HUES6 (cell line): Measurements from ENCODE around the gene TNNI3K.

Source experiments
- H3K27ac ChIP-seq: 2 replicates; pipeline ENCODE4 v1.7.0; 2013; ENCODE audit warnings: low read depth, mild to moderate bottlenecking, low read length, inconsistent platforms
- H3K27me3 ChIP-seq: 2 replicates; pipeline ENCODE4 v1.6.1; 2013; ENCODE audit warnings: low read length; ENCODE audit not compliant: control insufficient read depth, insufficient read depth
- H3K36me3 ChIP-seq: 2 replicates; pipeline ENCODE4 v1.6.1; 2013; ENCODE audit warnings: low read length; ENCODE audit not compliant: control insufficient read depth, insufficient read depth
- H3K4me1 ChIP-seq: 2 replicates; pipeline ENCODE4 v1.6.1; 2013; ENCODE audit warnings: low read length; ENCODE audit not compliant: control insufficient read depth, insufficient read depth
- H3K4me3 ChIP-seq: 2 replicates; pipeline ENCODE4 v1.5.1; 2013; ENCODE audit warnings: low read depth, low read length
- H3K9ac ChIP-seq: one replicate; pipeline ENCODE4 v1.6.1; 2013; ENCODE audit warnings: mild to moderate bottlenecking, low read length
- H3K9me3 ChIP-seq: 2 replicates; pipeline ENCODE4 v1.6.1; 2013; ENCODE audit warnings: low read depth, low read length; ENCODE audit not compliant: control insufficient read depth, insufficient read depth

TNNI3K gene

DNA sequence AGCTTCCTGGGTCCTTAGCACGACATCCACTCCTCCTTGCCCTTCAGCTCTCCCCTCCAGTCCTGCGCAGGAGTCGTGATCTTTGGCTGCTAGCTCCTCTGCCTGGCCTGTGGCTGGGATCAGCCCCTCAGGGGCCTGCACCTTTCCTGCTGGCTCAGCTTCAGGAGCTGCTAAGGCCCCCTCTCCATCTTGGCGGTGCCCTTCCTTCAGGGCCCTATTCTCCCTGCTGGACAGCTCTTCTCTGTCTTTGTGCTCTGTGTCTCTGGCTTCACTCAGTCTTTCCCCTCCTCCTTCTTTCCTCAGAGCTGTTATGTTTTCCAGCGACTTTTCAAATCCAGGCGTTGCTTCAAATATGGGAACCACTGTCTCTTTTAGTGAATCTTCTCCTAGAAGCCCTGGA lies 336.7 kb downstream of the TNNI3K start:
- Histone ChIP-seq H3K27me3 (no peaks in the 10 kb centered on the region), H3K4me1 (peaks cover 7% of the 10 kb centered on the region; the same call in 1 of the 2 replicates), H3K4me3 (no peak overlapping the region), H3K9ac (no peak overlapping the region), H3K27ac (no peak overlapping the region), H3K9me3 (no peaks in the 10 kb centered on the region), H3K36me3 (no peaks in the 10 kb centered on the region)

- Histone ChIP-seq H3K27ac (no peak overlapping the region), H3K4me1 (peaks cover 3% of the 10 kb centered on the region; the same call in 1 of the 2 replicates), H3K9ac (no peak overlapping the region), H3K27me3 (no peaks in the 10 kb centered on the region), H3K36me3 (no peaks in the 10 kb centered on the region), H3K9me3 (no peaks in the 10 kb centered on the region), H3K4me3 (no peak overlapping the region)
Observed at GRCh38 chr1:74578101-74578500, 342.9 kb downstream of the TNNI3K start.

GRCh38 chr1:74579425-74579824 lies 344.2 kb downstream of the TNNI3K start:
- no peak overlapping the region for H3K9ac ChIP-seq
- no peaks in the 10 kb centered on the region for H3K27me3 ChIP-seq
- no peak overlapping the region for H3K4me3 ChIP-seq
- peaks cover 3% of the 10 kb centered on the region; the same call in 1 of the 2 replicates for H3K4me1 ChIP-seq
- no peak overlapping the region for H3K27ac ChIP-seq
- H3K36me3 ChIP-seq: no peaks in the 10 kb centered on the region
- no peaks in the 10 kb centered on the region for H3K9me3 ChIP-seq

DNA sequence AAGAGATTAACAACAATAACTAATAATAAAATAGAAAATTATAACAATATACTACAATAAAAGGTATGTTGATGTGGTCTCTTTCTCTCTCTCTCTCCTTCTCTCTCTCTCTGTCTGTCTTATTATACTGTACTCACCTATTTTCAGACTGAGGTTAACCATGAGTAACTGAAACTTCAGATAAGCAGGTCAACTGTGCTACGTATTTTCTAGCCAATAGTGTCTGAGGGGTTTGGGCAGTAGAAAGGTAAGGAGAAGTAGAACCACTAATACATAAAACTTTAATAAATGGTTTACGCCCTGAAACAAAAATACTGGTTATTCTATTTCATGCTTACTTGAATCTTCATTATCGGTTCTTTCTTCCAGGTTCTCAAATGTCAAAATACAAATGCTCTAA lies 348.2 kb downstream of the TNNI3K start:
- H3K9me3 ChIP-seq: no peaks in the 10 kb centered on the region; the same call in 1 of the 2 replicates
- peaks cover 3% of the 10 kb centered on the region; the same call in 1 of the 2 replicates for H3K4me1 ChIP-seq
- H3K4me3 ChIP-seq: no peak overlapping the region
- no peak overlapping the region for H3K9ac ChIP-seq
- H3K27me3 ChIP-seq: no peaks in the 10 kb centered on the region
- H3K36me3 ChIP-seq: no peaks in the 10 kb centered on the region
- no peak overlapping the region for H3K27ac ChIP-seq

DNA sequence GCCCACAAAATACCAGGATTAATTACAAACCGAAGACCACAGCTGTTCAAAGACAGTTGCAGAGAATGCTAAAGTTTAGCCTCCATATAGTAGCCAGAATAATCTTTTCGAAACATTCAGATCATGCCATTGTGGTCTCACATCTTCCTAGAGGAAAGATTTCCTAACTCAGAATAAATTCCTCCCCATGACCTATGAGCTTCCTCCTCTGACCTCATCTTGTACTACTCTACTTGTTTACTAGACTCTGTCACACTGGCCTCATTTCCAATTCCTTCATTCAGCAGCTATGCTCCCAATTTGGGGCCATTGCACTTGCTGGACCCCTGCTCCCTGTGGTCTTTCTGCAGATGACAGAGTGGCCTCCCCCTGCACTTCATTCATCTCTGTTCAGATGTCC lies 349.0 kb downstream of the TNNI3K start:
- H3K27ac ChIP-seq: no peak overlapping the region
- H3K4me1 ChIP-seq: peaks cover 3% of the 10 kb centered on the region; the same call in 1 of the 2 replicates
- no peak overlapping the region for H3K9ac ChIP-seq
- no peaks in the 10 kb centered on the region for H3K27me3 ChIP-seq
- no peaks in the 10 kb centered on the region; the same call in 1 of the 2 replicates for H3K9me3 ChIP-seq
- no peak overlapping the region for H3K4me3 ChIP-seq
- H3K36me3 ChIP-seq: no peaks in the 10 kb centered on the region

DNA sequence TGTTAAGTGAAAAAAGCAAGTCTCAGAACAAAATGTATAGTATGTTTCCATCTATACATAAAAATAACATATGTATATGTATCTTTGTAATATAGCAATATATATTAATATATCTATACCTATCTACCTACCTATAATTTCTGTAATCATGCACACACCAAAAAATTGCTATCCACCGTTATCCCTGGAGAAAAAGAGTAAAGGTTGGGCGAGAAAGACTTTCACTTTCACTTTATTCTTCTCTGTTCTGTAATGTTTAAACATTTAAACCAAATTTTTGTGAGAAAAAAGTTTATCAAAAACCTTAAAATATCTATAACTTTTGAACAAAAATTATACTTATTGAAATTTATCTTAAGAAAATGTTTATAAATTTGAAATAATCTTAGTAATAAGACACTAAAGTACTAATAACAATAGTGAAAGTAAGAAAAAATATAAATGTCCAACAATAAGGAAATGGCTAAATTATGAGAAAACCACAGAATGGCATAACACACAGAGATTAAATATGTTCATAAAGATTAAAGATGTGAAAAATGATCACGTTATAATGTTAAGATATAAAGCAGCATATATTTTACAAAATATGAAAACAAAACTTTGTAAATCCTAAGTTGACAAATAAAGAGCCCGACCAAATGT lies 351.2 kb downstream of the TNNI3K start:
- no peak overlapping the region for H3K4me3 ChIP-seq
- H3K9ac ChIP-seq: no peak overlapping the region
- peaks cover 3% of the 10 kb centered on the region; the same call in 1 of the 2 replicates for H3K4me1 ChIP-seq
- no peaks in the 10 kb centered on the region; the same call in 1 of the 2 replicates for H3K9me3 ChIP-seq
- H3K27ac ChIP-seq: no peak overlapping the region
- no peaks in the 10 kb centered on the region for H3K27me3 ChIP-seq
- no peaks in the 10 kb centered on the region for H3K36me3 ChIP-seq

- Histone ChIP-seq H3K27me3 (no peaks in the 10 kb centered on the region), H3K4me1 (no peaks in the 10 kb centered on the region), H3K36me3 (no peaks in the 10 kb centered on the region), H3K9me3 (no peaks in the 10 kb centered on the region; the same call in 1 of the 2 replicates), H3K27ac (no peak overlapping the region), H3K4me3 (no peak overlapping the region), H3K9ac (no peak overlapping the region)
Observed at GRCh38 chr1:74587888-74588287, 352.7 kb downstream of the TNNI3K start.

GRCh38 chr1:74590288-74590687 lies 355.1 kb downstream of the TNNI3K start:
- Histone ChIP-seq H3K36me3 (no peaks in the 10 kb centered on the region), H3K27ac (no peak overlapping the region)

GRCh38 chr1:74591949-74592348 lies 356.8 kb downstream of the TNNI3K start:
- Histone ChIP-seq H3K4me3 (no peak overlapping the region), H3K27me3 (no peaks in the 10 kb centered on the region), H3K9me3 (no peaks in the 10 kb centered on the region), H3K27ac (no peak overlapping the region), H3K36me3 (no peaks in the 10 kb centered on the region), H3K9ac (no peak overlapping the region), H3K4me1 (no peaks in the 10 kb centered on the region)

More at GRCh38 chr1:74590288-74590687, 355.1 kb downstream of the TNNI3K start:
- H3K9ac ChIP-seq: no peak overlapping the region
- no peaks in the 10 kb centered on the region for H3K27me3 ChIP-seq
- H3K4me1 ChIP-seq: no peaks in the 10 kb centered on the region
- no peak overlapping the region for H3K4me3 ChIP-seq
- no peaks in the 10 kb centered on the region; the same call in 1 of the 2 replicates for H3K9me3 ChIP-seq

GRCh38 chr1:74592580-74593355 lies 357.6 kb downstream of the TNNI3K start:
- Histone ChIP-seq H3K4me1 (no peaks in the 10 kb centered on the region), H3K9me3 (no peaks in the 10 kb centered on the region), H3K27ac (no peak overlapping the region), H3K27me3 (no peaks in the 10 kb centered on the region), H3K4me3 (no peak overlapping the region), H3K36me3 (no peaks in the 10 kb centered on the region), H3K9ac (no peak overlapping the region)
